HG03565 (cell line): ENCODE results near the gene KRT32.

Experiments
- ATAC-seq: cut with Tn5 transposase; IDR thresholded peaks from one replicate; pipeline ENCODE4 v1.9.1; 2021; ENCODE audit warnings: mild to moderate bottlenecking, moderate library complexity; ENCODE audit not compliant: unreplicated experiment

The KRT32 gene

GRCh38 chr17:41467561-41467960, 375 bp upstream of the KRT32 start:
- no peak for ATAC-seq

DNA sequence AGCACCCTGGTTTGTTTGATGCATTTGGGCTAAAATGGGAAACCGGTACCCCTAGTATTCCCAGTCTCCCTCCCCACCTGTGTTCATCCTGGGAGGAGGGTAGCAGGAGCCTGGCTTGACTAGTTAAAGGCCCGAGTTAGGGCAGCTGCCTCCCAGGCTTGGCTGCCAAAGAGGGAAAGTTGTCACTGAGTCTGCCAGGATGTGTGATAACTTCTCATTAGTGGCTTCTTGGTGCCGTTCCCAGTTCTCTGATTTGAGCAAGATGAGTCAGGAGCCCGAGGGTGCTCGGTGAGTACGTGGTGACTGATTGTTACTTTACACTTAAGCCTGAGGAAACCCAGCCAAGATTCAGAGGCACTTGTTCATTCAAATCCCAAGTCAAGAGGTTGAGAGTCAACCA, 2.5 kb downstream of the KRT32 start:
- ATAC-seq = no peak

GRCh38 chr17:41464173-41464572, 3.0 kb downstream of the KRT32 start:
- ATAC-seq = no peak

DNA sequence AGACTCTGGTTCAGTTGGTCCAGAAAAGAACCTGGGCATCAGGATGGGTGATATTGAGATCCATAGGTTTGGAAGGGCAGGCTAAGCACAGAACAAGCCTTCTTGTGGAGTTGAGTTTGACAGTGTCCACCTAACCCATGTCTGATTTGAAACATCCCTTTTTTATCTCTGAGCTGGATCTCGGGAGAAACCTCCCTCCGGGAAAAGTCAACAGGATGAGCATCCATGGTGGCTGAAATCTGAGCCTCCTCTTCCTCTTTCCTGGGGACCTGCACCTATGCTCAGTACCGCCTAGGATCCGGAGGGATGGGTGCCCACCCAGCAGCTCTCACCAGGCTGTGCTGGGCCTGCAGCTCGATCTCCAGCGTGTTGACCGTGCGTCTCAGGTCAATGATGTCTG, 3.4 kb downstream of the KRT32 start:
- ATAC-seq = no peak

DNA sequence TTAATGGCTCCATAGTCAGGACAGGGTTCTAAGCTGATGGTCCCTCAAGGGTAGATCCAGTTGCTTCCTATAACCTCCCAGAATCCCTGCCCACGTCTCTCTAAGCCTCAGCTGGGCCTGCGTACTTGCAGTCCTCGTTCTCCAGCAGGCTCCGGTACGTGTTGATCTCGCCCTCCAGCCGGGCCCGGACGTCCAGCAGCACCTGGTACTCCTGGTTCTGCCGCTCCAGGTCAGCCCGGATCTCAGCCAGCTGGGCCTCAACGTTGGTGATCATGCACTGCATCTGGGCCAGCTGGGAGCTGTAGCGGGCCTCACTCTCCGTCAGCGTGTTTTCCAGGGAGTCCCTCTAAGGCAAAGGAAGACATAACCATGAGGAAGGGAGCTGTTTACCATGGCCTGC, 4.5 kb downstream of the KRT32 start:
- no peak for ATAC-seq

- no peak for ATAC-seq
These were observed 9.5 kb downstream of the KRT32 start for GRCh38 chr17:41457676-41458075.

DNA sequence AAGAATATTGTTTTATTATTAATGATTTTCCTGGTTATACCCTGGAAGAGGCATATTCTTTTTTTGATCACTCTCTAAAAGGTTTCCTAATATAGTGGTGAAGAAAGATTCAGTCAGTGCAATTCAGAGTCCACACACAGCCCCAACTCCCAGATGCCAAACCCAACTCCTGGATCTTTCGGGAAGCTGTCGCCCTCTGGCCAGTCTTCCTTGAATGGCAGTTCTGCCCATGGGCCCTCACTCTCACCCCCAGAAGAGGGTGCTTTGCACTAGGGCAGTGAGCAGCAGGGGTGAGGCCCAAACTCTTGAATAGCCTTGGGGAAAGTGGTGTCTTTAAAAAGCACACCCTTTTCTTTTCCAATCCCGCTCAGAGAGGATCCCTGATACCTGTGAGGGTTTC, 11.0 kb downstream of the KRT32 start:
- no peak for ATAC-seq

DNA sequence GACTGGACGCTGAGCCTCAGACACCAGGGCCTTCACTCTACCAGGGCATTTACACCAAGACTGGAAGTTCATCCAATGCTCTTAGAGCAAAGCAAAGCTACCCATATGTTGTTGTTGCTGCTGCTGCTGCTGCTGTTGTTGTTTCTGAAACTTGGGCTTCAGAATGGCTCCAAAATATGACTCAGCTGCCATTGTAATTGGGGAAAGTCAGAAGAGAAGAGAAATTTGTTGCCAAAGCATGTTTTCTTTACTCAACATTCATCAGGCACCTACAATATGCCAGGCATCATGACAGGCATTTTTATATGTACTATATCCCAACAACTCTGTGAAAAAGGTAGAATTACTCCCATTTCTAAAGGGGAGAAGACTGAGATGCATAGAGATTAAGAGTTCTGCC, 11.9 kb downstream of the KRT32 start:
- no peak for ATAC-seq

- no peak for ATAC-seq
These were observed 14.1 kb downstream of the KRT32 start for GRCh38 chr17:41453066-41453465.

- ATAC-seq = no peak
These were observed 14.9 kb downstream of the KRT32 start for GRCh38 chr17:41452281-41452680.

DNA sequence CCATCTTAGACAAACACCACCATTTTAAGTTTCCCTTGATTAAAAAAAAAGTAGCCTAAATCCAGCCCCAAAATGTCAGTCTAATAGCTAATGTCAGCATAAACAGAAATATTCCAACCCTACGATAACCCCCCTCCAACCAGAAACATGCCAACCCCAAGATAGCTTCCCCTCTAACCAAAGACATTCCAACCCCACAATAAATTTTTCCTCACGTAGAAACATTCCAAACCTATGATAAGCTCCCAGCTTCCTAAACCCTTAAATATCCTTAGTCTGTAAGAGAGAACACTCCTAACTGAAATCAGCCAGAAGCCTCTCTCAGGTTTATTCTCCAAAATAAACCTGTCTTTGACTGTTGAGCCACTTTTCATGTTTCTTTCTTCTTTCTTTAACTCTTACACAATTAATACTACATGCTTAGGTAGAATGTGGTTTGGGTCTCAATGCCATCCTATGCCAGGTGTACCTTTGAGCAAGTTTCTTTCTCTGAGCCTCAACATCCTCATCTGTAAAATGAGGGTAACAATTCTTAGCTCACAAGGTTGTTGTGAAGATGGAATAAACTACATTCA, 15.9 kb downstream of the KRT32 start:
- no peak for ATAC-seq

GRCh38 chr17:41449008-41449407, 18.2 kb downstream of the KRT32 start:
- no peak for ATAC-seq

- no peak for ATAC-seq
These were observed 18.7 kb downstream of the KRT32 start for GRCh38 chr17:41448506-41448905.

DNA sequence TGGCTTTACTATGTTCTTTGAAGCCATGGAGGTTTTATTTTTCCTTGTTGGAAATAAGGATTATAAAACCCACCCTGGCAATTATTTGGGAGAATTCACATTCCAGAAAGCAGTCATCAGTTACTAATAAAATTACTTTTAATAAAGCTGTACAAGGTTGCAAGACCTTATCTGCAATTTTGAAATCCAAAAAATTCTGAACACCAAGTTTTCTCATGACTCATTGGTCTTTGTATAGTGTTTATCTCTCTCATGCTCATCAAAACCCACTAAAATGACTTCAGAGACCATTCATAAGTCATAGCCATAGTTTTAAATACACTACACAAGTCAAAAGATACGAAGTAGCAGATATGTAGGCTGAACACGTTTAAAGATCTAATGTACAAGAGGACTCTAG, 20.4 kb downstream of the KRT32 start:
- no peak for ATAC-seq

DNA sequence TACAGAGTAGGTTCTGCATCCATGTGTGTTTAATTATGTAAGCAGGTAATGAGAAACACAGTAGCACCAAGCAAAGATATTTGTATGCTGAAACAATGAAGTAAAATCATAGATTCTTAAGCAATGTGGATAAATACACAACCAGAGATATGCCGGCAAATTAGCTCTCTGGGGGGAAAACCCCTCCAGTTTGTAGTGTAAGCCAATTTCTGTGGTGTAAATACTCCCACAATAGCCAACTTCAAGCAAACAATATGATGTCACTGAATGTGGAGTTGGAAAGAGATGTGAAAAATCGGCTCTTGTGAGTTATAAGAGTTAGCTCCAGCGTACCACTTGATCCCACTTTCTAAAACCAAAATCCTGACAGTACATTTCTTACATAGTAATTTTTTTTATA, 22.5 kb downstream of the KRT32 start:
- no peak for ATAC-seq

DNA sequence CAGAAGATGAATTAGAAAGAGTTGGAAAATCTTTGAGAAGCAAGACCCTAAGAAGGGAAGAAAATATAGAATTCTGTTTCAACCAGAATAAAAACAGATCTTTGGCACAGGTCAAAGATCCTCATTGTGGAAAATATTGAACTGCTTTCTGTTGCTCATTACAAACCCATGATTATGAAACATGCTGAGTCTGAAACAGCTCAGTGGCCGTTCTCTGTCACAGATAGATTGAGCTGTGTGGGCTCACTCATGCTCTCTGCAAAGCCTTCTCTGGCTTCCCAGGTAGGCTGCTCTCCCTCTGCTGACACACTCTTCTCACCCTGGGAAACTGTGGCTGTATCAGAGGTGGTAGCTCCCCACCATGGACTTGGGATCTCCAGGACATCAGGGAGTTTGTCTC, 23.0 kb downstream of the KRT32 start:
- no peak for ATAC-seq

DNA sequence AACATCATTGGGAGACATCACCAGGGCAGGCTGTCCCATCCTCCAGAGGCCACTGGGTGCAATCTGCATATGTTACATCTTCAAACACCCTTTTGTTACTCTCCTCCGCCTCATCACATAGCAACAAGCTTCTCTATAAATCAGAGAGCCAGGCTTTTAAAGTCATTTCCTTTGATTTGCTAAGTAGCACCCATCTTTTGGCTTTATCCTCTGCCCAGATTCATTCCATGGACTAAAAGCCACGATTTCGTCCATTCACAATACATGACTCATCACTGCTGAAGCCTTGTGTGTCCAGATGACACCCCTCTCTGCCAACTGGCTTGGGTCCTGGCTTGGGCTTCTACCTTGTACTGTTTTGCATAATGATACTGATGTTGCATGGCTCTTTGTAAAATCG, 24.4 kb downstream of the KRT32 start:
- no peak for ATAC-seq

GRCh38 chr17:41440531-41441033, 26.6 kb downstream of the KRT32 start, which contains the start of gene KRT38:
KRT38 (minus strand) TSS chr17:41440983; CDS start chr17:41440921, 62 bp downstream.
- ATAC-seq = no peak

GRCh38 chr17:41439375-41439774, 27.8 kb downstream of the KRT32 start:
- no peak for ATAC-seq

DNA sequence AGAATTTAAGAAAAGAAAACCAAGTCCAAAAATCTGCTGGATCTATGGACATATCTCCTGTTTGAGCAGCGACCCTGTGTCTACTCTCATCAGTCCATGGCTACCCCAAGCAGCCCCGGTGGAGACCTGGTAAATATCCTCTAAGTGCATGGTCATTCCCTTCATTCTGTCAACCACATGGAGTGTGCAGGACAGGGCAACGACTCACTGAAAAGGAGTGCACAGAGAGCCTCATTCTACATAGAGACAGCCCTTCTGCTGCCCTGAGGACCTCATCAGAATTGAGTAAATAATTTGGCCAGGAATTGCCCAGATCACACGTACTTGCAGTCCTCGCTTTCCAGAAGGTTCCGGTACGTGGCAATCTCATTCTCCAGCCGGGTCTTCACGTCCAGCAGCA, 29.4 kb downstream of the KRT32 start:
- no peak for ATAC-seq

DNA sequence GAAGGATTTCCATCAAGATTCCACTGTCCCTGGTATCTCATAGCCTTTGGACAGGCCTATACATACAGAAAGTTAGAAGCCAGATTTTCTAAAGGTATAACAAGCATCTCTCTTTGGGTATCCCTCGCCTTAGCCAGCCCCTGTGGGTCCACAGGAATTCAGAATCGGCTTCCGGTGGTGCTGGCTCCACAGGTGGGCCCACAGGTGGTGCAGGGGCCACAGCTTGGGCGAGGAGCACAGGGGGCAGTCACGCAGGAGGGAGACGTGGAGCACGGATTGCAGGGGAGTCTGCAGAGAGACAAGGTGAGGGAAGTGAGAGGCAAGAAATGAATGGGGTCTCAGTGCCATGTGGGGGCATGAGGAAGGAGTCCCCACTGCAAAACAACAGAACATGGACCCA, 29.9 kb downstream of the KRT32 start:
- ATAC-seq = no peak

- ATAC-seq = no peak
These were observed 32.8 kb downstream of the KRT32 start for GRCh38 chr17:41434415-41434814.

GRCh38 chr17:41434005-41434404, 33.2 kb downstream of the KRT32 start:
- ATAC-seq = no peak
